ENCODE data around the gene DLX3.

DNA sequence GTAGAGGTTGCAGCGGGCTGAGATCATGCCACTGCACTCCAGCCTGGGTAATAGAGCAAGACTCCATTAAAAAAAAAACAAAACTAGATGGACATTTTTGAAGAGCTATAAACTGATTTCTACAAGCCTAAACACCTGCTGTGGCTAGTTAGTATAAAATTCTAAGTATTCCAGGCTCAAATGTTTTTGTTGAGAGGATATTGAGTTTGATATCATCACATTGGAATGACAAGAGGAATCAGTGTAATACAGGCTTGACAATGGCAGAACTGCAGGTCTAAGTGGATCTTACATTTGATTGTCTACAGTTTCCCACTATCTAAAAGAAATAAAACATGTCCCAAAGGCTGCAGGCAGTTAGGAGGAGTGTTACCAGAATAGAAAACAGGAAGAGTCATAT is 23.9 kb upstream of the DLX3 start:
- TF ChIP-seq EP300 (IDR thresholded peaks at IDR 0.05): no peak
- no peak for TF ChIP-seq CTCF (IDR thresholded peaks at IDR 0.05)
- TF ChIP-seq POLR2AphosphoS5 (IDR thresholded peaks at IDR 0.05): no peak
- TF ChIP-seq POLR2A (IDR thresholded peaks at IDR 0.05): no peak
